HepG2 (cell line): ENCODE data around the gene TCF3. TPM values are rescaled to one million over a fixed set of nuclear protein-coding genes. Genes with fewer than 3 reads are reported as not detected.

Experiments
- ARID4A ChIP-seq: sonication (generic); formaldehyde crosslinking; IDR thresholded peaks from 2 replicates; pipeline ENCODE4 v1.5.0; 2020; ENCODE audit warnings: mild to moderate bottlenecking, missing genetic modification reagents, borderline replicate concordance
- FOXO1 ChIP-seq: sonication (generic); formaldehyde crosslinking; IDR thresholded peaks from 2 replicates; pipeline ENCODE4 v1.4.0; 2020; ENCODE audit warnings: missing genetic modification reagents
- GABPA ChIP-seq, 2 experiments: IDR thresholded peaks; 2 replicates each; pipeline ENCODE4 v1.6.1; 2011 to 2016; ENCODE audit warnings: low read depth in 2 of 2, low read length in 1 of 2, missing biosample characterization in 1 of 2, missing genetic modification characterization in 1 of 2
- HNRNPK ChIP-seq: fragments of 200-400 bp; formaldehyde crosslinking; IDR thresholded peaks from 2 replicates; pipeline ENCODE4 v1.6.1; 2018; ENCODE audit warnings: low read length, low read depth, moderate library complexity, mild to moderate bottlenecking; ENCODE audit not compliant: poor library complexity, severe bottlenecking
- HOXA3 ChIP-seq: sonication (generic); formaldehyde crosslinking; IDR thresholded peaks from 2 replicates; pipeline ENCODE4 v1.5.0; 2020; ENCODE audit warnings: missing genetic modification reagents
- RBFOX2 ChIP-seq: fragments of 200-400 bp; formaldehyde crosslinking; IDR thresholded peaks from 2 replicates; pipeline ENCODE4 v1.6.1; 2017; ENCODE audit warnings: low read depth, mild to moderate bottlenecking, low read length
- TCF7 ChIP-seq: sonication (generic); IDR thresholded peaks from 2 replicates; pipeline ENCODE4 v1.6.1; 2016; ENCODE audit warnings: antibody characterized with exemption, low read depth
- YY1 ChIP-seq: IDR thresholded peaks from 2 replicates; pipeline ENCODE4 v1.6.1; 2011; ENCODE audit warnings: low read length, low read depth, moderate library complexity, mild to moderate bottlenecking; ENCODE audit not compliant: insufficient read depth, insufficient replicate concordance
- ZNF142 ChIP-seq: sonication (generic); formaldehyde crosslinking; IDR thresholded peaks from 2 replicates; pipeline ENCODE4 v1.4.0; 2020; ENCODE audit warnings: missing genetic modification reagents
- ZNF777 ChIP-seq: sonication (generic); formaldehyde crosslinking; IDR thresholded peaks from 2 replicates; pipeline ENCODE4 v1.4.0; 2020; ENCODE audit warnings: missing genetic modification reagents
- ZSCAN29 ChIP-seq: sonication (generic); formaldehyde crosslinking; conservative IDR thresholded peaks from 2 replicates; pipeline ENCODE4 v1.4.0; 2020; ENCODE audit warnings: mild to moderate bottlenecking, missing genetic modification reagents
- polyA plus RNA-seq, 8 experiments: library from polyadenylated mRNA; depleted of rRNA in 3 of 8; stranded (reverse) in 7 of 8; unstranded in 1 of 8; fragments of >200 nt; fragmentation: Illumina TruSeq in 4 of 8; extraction: Trizol in 4 of 8; gene quantifications; 2 replicates each; pipeline versions ENCODE4 v1.2.1 to v1.2.3, GENCODE V29; 2011 to 2016; ENCODE audit warnings: low read depth in 4 of 8, missing spikeins in 1 of 8, mixed read lengths in 1 of 8; ENCODE audit not compliant: insufficient read depth in 1 of 8
- total RNA-seq, 5 experiments: library from RNA; depleted of rRNA; stranded (reverse); fragments of >200 nt; fragmentation: Illumina TruSeq; extraction: Trizol; gene quantifications; 2 replicates each; pipeline ENCODE4 v1.2.3, GENCODE V29; 2016; ENCODE audit warnings: low read depth in 1 of 5
- TF ChIP-seq, protein P1 (sequence below), 2 experiments: sonication (generic) in 1 of 2; formaldehyde crosslinking in 1 of 2; IDR thresholded peaks; 2 replicates each; pipeline versions ENCODE4 v1.4.0 to v1.6.1; 2018 to 2020; ENCODE audit warnings: missing genetic modification reagents in 2 of 2, borderline replicate concordance in 1 of 2, low read depth in 1 of 2, mild to moderate bottlenecking in 1 of 2, missing biosample characterization in 1 of 2

TCF3 gene
- total and polyA plus RNA-seq, 2 of the 13 experiments (the other 11 are each of a cell fraction or from before 2014, with no cell fraction given) = 51.4 to 53.2 TPM

DNA sequence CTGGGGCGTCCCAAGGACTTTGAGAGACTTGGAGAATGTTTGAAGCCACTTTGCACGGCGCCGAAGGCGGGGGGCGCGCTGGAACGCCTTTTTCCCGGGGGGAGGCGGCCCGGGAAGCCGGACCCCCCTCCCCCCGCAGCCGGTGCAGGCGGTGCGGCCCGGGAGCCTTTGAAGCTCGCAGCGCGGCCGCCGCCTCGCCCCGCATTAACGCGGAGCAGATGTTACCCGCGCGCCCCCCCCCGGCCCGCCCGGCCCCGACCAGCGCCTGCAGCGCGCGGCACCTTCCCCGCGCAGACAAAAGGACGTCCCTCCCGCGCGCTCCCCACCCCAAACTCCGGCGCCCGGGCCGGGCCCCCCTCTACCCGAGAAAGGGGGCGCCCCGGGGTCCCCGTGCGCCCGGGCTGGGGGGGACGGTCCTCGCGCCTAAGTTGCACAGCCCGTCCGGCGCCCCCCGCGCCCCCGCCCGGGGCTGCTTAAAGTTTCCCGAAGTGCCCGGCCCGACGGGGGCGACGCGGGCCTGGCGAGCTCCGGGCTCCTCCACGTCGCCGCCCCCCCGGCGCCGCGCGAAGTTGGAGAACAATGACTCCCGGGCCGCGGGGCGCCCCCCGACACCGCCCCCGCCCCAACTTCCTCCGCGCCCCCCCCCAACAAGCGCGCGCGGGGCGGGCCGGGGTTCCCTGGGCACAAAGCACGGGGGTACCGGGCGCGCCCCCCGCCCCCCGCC, 685 bp downstream of the TCF3 start (continued):
- peak; percentile 84; the same call in 1 of the 2 replicates for TF ChIP-seq ZNF142 (CRISPR knock-in tag)
- TF ChIP-seq ZSCAN29 (CRISPR knock-in tag) = no peak
- 0 out of 2 replicates have a peak, but pooled peaks have one; percentile 28 for TF ChIP-seq HOXA3 (CRISPR knock-in tag)
- peak; percentile 32; the same call in 1 of the 2 replicates for TF ChIP-seq ARID4A (CRISPR knock-in tag)
- TF ChIP-seq, protein P1, sequence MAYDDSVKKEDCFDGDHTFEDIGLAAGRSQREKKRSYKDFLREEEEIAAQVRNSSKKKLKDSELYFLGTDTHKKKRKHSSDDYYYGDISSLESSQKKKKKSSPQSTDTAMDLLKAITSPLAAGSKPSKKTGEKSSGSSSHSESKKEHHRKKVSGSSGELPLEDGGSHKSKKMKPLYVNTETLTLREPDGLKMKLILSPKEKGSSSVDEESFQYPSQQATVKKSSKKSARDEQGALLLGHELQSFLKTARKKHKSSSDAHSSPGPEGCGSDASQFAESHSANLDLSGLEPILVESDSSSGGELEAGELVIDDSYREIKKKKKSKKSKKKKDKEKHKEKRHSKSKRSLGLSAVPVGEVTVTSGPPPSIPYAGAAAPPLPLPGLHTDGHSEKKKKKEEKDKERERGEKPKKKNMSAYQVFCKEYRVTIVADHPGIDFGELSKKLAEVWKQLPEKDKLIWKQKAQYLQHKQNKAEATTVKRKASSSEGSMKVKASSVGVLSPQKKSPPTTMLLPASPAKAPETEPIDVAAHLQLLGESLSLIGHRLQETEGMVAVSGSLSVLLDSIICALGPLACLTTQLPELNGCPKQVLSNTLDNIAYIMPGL (CRISPR knock-in tag; IDR thresholded peaks at IDR 0.05; ENCODE audit: borderline replicate concordance in 1 of 2, low read depth in 1 of 2) = peak in 1 of 2 experiments; percentile 41; a peak in 2 of 4 replicates
- TF ChIP-seq YY1 = peak; percentile 4
- TF ChIP-seq FOXO1 = no peak
- peak; percentile 60; the same call in 1 of the 2 replicates for TF ChIP-seq RBFOX2
- TF ChIP-seq TCF7 = peak; percentile 53; the same call in 1 of the 2 replicates
- peak; percentile 71 for TF ChIP-seq ZNF777 (CRISPR knock-in tag)
- TF ChIP-seq HNRNPK = peak; percentile 31
- no peak for TF ChIP-seq GABPA (IDR thresholded peaks at IDR 0.05; ENCODE audit: low read depth, low read length)
- no peak for TF ChIP-seq GABPA (CRISPR knock-in tag; IDR thresholded peaks at IDR 0.05; ENCODE audit: low read depth)
